Gastrocnemius medialis (tissue), 4 donors: ENCODE data around the gene RPUSD1.

Experiments used
- POLR2A ChIP-seq, 2 donors: fragments of 450-650 bp; IDR thresholded peaks; one replicate each; pipeline ENCODE4 v1.6.1; 2017; ENCODE audit warnings: antibody characterized with exemption in 2 of 2, mild to moderate bottlenecking in 2 of 2, moderate library complexity in 2 of 2
- TF ChIP-seq, protein P1 (sequence below), 5 experiments: fragments of 450-650 bp in 3 of 5; fragments of 200-600 bp in 2 of 5; sonication (generic) in 2 of 5; IDR thresholded peaks in 4 of 5; conservative IDR thresholded peaks in 1 of 5; 1 replicate in 4 of 5; 2 replicates in 1 of 5; pipeline ENCODE4 v1.5.1; 2016 to 2019; ENCODE audit warnings: antibody characterized with exemption in 5 of 5, mild to moderate bottlenecking in 3 of 5, moderate library complexity in 3 of 5

DNA sequence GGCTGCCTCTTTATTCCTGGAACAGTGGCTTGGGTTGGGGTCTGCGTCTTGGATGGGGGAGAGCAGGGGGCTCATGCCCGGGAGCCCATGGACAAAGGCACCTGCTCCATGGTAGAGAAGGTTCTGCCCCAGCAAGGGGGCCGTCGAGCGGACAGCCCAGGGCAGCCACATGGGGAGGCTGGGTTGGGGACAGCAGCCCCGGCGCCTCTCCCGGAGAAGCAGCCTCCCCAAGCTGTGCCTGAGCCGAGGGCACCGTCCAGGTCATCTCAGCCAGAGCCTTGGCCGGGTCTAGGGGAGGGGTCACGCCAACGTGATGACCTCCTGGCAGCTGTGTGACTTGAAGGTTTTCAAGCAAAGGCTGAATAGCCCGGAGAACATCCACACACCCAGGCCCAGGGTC lies 45.2 kb upstream of the RPUSD1 start:
- no peak for TF ChIP-seq POLR2A (IDR thresholded peaks at IDR 0.05)
- TF ChIP-seq, protein P1, sequence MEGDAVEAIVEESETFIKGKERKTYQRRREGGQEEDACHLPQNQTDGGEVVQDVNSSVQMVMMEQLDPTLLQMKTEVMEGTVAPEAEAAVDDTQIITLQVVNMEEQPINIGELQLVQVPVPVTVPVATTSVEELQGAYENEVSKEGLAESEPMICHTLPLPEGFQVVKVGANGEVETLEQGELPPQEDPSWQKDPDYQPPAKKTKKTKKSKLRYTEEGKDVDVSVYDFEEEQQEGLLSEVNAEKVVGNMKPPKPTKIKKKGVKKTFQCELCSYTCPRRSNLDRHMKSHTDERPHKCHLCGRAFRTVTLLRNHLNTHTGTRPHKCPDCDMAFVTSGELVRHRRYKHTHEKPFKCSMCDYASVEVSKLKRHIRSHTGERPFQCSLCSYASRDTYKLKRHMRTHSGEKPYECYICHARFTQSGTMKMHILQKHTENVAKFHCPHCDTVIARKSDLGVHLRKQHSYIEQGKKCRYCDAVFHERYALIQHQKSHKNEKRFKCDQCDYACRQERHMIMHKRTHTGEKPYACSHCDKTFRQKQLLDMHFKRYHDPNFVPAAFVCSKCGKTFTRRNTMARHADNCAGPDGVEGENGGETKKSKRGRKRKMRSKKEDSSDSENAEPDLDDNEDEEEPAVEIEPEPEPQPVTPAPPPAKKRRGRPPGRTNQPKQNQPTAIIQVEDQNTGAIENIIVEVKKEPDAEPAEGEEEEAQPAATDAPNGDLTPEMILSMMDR (IDR thresholded peaks at IDR 0.05 in 4 of 5, conservative IDR thresholded peaks at IDR 0.05 in 1 of 5): no peak
